GM21367 (cell line): ENCODE measurements around the gene CCDC88B.

ENCODE experiments used
- ATAC-seq: cut with Tn5 transposase; IDR thresholded peaks from one replicate; pipeline ENCODE4 v1.9.1; 2021; ENCODE audit not compliant: unreplicated experiment

CCDC88B gene

DNA sequence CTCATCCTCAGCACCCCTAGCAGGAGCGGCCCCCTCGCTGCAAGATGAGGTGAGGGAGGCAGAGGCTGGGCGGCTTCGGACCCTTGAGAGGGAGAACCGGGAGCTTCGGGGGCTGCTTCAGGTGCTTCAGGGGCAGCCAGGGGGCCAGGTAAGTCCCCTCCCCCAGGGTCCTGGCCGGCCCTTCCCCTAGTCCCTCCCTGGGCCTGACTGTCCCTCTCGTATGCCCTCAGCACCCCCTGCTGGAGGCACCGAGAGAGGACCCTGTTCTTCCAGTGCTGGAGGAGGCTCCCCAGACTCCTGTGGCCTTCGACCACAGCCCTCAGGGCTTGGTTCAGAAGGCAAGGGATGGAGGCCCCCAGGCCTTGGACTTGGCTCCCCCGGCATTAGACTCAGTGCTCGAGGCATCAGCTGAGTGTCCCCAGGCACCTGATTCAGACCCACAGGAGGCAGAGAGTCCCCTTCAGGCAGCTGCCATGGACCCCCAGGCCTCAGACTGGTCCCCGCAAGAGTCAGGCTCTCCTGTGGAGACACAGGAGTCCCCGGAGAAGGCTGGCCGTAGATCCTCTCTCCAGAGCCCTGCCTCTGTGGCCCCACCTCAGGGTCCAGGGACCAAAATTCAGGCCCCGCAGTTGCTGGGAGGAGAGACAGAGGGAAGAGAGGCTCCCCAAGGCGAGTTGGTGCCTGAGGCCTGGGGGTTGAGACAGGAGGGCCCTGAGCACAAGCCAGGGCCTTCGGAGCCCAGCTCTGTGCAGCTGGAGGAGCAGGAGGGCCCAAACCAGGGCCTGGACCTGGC lies 4.0 kb downstream of the CCDC88B start:
- no peak for ATAC-seq

GRCh38 chr11:64344787-64345186 lies 4.8 kb downstream of the CCDC88B start:
- no peak for ATAC-seq

DNA sequence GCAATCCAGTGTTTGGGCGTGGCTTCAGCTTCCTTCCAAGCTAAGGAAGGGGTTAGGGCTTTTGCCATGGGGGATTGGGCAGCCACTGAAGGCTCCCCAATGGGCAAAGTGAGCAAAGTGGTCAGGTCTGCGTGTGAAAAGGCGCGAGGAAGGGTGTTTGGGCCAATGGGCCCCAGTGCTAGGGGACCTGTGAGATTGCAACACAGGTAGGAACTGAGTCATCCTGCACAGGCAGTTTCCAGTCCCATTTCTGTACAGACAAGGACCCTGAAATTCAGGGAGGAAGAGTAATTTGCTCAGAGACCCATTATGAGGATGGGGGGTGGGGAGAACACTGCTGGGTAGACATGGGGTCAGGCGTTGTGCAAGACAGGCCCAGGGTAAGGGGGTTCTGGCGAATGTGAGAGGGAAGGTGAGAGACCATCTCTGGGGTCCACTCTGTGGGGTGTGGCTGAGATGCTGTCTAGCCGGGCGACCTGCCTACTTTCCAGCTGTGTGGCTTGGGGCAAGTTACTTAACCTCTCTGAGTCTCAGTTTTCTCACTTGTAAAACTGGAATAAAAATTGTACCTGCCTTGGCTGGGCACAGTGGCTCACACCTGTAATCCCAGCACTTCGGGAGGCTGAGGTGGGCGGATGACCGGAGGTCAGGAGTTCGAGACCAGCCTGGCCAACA lies 7.3 kb downstream of the CCDC88B start:
- ATAC-seq: no peak

DNA sequence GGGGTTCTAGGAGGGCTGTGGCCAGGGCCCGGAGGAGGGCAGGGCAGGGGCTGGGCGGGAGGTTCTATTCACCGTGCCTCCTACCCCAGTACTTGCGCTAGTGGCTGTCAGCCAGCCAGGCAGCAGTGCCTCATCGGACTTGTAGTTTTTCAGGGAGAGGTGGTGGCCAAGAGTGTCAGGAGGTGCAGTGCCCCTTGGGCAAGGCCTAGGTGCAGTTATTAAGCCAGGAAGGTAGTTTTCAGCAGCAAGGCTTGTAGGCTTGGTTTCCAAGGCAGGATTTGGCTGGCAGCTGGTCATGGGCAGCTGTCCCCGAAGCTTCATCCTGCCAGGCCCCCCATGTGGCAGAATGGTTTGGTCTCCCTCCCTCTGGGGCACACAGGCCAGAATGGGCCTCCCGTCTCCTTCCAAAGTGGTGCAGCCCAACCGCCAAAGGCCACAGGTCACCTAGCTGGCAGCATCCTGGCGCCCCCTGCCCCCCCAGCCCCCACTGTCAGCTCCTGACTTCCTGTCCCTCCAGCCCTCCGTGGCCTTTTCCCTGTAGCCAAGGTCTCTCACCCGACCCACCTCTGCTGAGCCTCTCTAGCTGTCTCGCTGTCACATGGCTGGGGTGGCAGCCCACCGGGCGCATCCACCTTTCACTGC lies 8.5 kb downstream of the CCDC88B start:
- no peak for ATAC-seq

- ATAC-seq: no peak
Measured at GRCh38 chr11:64349025-64349387, 9.0 kb downstream of the CCDC88B start.

GRCh38 chr11:64349404-64349803 lies 9.4 kb downstream of the CCDC88B start:
- no peak for ATAC-seq

- ATAC-seq: no peak
Measured at GRCh38 chr11:64351136-64351631, 11.2 kb downstream of the CCDC88B start.

GRCh38 chr11:64352099-64352994 lies 12.3 kb downstream of the CCDC88B start:
- ATAC-seq: no peak

DNA sequence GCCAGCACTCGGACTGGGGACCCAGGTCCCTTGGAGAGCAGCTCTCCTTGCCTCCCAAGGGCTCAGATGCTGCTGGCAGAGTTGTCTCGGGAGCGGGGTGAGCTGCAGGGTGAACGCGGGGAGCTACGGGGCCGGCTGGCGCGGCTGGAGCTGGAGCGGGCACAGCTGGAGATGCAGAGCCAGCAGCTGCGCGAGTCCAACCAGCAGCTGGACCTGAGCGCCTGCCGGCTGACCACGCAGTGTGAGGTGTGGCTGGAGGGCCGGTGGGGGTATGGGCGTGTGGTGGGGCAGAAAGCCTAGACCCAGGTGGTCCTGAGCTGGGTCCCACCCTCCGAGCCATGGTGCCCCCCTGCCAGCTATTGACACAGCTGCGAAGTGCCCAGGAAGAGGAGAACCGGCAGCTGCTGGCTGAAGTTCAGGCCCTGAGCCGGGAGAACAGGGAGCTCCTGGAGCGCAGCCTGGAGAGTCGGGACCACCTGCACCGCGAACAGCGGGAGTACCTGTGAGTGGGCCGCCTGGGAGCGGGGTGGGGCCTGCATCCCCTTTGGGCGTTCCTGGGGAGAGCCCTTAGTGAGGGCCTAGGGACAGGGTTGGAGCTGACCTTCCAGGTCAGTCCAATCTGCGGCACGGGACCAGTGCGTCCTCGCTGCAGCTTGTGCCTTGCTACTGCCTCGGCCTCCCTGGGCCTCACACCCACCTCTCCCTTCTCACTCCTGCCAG lies 13.2 kb downstream of the CCDC88B start:
- ATAC-seq: no peak

DNA sequence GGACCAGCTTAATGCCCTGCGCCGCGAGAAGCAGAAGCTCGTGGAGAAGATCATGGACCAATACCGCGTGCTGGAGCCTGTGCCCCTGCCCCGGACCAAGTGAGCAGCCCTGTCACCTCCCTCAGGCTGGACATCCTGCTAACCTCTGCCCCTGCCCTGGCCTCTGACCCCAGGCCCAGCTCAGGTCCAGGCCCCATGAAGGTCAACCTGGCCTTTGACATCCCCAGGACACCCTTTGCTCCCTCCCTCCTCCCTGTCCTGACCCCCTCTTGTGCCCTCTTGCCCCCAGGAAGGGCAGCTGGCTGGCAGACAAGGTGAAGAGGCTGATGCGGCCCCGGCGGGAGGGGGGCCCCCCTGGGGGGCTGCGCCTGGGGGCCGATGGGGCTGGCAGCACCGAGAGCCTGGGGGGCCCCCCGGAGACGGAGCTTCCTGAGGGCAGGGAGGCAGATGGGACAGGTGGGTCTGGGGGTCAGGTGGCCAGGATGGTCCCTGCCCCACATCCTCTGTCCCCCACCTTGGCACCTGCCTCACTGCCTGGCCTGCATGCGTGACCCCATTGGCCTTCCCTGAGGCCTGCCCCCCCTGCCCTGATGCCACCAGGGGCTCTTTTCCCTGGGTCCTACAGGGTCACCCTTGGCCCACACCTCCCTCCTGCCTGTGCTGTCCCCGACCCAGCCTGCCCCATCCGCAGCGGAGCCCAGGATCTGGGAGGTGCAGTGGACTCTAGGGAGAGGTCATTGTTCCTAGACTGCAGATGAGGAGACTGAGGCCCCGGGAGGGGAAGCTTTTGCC lies 13.9 kb downstream of the CCDC88B start:
- ATAC-seq: no peak

GRCh38 chr11:64355078-64355940 lies 15.3 kb downstream of the CCDC88B start:
- ATAC-seq: no peak

- no peak for ATAC-seq
Measured at GRCh38 chr11:64356498-64357411, 16.8 kb downstream of the CCDC88B start.

DNA sequence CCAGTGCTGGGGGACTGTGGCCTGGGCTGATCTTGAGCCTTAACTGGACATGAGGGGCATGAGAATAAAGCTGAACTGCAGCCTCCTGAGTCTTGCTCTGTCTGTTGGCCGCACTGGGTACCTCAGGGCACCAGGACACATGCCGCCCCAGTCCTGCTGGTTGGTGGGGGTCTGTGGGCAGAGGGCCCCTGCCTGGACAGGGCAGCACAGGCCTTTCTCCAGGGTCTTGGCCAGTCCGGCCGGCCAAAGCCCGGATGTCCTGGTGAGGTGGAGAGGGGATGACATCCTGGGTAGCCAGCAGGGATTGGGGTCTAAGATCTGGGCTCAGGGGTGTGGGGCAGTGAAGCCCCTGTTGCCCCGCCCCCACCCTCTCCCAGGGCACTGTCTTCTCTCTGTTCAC lies 17.4 kb downstream of the CCDC88B start:
- no peak for ATAC-seq

GRCh38 chr11:64357904-64358535 lies 18.0 kb downstream of the CCDC88B start:
- no peak for ATAC-seq

- no peak for ATAC-seq
Measured at GRCh38 chr11:64358536-64358906, 18.5 kb downstream of the CCDC88B start.

DNA sequence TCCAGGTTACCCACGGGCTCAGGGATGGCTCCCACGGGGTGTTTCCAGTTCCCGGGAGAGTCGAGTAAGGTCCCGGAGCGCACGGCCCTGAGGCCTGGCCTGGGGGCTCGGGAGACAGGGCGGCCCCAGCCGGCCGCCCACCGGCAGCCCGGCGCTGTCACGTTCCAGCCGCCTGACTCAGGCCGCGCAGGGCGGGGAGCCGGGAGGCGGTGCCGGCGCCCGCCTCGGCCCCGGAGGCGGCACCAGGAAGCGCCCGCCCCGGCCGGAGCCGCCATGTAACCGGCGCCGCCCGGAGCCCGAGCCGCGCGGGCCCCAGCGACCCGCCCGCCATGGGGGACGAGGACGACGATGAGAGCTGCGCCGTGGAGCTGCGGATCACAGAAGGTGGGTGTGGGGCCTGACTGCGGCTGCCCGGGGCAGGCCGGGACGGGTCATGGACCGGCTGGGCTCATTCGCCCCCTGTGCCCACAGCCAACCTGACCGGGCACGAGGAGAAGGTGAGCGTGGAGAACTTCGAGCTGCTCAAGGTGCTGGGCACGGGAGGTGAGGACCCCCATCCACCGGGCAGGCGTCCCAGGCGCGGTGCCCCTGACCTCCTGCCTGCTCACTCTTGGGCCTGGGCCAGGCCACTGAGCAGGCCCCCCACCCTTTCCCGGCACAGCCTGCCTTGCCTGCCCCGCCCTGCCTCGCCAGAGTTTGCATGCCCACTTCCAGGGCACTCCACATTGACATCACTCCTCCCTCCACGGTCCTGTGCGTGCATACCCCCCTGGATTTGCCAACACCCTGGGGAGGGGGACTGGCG lies 19.1 kb downstream of the CCDC88B start, which contains the start of gene RPS6KA4:
Gene RPS6KA4 (plus strand): TSS at position 256 of the 805 bp plus-strand sequence. CDS start 74 bp downstream, at position 330.
- ATAC-seq: peak; percentile 43
